GM18502 (cell line): Measurements from ENCODE around the gene SCAMP2.
A peak's percentile ranks its signal among the peaks of the same experiment; 100 is the strongest.

Experiments
- ATAC-seq: cut with Tn5 transposase; IDR thresholded peaks from one replicate; pipeline ENCODE4 v1.9.1; 2021; ENCODE audit warnings: mild to moderate bottlenecking; ENCODE audit not compliant: unreplicated experiment, poor library complexity

The SCAMP2 gene

GRCh38 chr15:74824976-74825375 lies 48.2 kb downstream of the SCAMP2 start:
- no peak for ATAC-seq

- no peak for ATAC-seq
These were observed 49.8 kb downstream of the SCAMP2 start for GRCh38 chr15:74823324-74823723.

- ATAC-seq: no peak
These were observed 50.9 kb downstream of the SCAMP2 start for GRCh38 chr15:74822233-74822632.

DNA sequence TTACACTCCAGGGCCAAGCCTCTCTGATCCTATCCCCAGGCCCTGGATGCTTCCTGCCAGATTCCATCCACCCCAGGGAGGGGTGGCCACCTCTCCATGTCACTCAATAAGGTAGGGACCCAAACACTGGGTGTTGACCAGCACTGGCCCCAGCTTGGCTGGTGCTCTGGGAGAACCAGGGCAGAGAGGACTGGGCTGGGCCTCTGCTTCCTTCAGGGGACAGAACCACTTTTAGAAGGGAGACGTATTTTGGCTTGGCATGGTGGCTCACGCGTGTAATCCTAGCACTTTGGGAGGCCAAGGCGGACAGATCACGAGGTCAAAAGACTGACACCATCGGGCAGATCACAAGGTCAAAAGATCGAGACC lies 51.4 kb downstream of the SCAMP2 start:
- no peak for ATAC-seq

GRCh38 chr15:74821091-74821789 lies 51.9 kb downstream of the SCAMP2 start:
- peak; percentile 68 for ATAC-seq

DNA sequence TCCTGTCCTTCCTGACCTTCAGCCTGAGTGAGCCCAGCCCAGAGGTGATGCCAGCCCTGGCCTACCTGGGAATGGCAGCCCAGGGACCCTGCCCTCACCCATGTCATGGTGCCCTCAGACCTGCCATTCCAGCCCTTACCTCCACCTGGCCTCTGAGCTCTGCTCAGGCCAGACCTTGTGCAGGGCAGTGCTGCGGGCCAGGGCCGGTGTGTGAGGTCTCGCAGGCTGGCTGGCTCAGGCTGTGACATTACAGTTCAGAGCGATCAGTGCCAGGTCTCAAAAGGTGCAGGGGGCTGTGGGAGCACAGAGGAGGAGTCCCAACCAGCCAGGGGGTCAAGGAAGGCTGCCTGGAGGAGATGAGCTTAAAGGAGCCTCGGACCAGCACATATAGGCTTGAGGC lies 53.1 kb downstream of the SCAMP2 start:
- no peak for ATAC-seq

DNA sequence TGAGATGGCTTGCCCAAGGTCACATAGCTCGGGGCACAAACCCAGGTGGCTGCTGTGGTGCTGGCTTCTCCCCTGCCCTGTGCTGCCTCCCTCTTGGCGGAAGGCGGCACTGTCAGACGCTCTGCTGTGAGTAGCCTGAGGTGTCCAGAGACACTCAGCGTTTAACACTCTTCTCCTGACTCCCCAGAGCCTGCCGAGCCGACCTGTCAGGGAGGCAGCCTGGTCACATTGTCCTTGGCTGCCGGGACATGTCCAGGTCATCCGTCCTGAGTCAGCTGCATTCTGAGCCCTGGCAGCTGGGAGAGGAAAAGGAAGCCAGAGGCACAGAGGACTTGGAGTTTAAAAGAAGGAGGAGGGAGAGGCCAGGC lies 55.8 kb downstream of the SCAMP2 start:
- no peak for ATAC-seq

GRCh38 chr15:74816624-74817369 lies 56.4 kb downstream of the SCAMP2 start:
- no peak for ATAC-seq

- ATAC-seq: no peak
These were observed 57.2 kb downstream of the SCAMP2 start for GRCh38 chr15:74815961-74816360.

DNA sequence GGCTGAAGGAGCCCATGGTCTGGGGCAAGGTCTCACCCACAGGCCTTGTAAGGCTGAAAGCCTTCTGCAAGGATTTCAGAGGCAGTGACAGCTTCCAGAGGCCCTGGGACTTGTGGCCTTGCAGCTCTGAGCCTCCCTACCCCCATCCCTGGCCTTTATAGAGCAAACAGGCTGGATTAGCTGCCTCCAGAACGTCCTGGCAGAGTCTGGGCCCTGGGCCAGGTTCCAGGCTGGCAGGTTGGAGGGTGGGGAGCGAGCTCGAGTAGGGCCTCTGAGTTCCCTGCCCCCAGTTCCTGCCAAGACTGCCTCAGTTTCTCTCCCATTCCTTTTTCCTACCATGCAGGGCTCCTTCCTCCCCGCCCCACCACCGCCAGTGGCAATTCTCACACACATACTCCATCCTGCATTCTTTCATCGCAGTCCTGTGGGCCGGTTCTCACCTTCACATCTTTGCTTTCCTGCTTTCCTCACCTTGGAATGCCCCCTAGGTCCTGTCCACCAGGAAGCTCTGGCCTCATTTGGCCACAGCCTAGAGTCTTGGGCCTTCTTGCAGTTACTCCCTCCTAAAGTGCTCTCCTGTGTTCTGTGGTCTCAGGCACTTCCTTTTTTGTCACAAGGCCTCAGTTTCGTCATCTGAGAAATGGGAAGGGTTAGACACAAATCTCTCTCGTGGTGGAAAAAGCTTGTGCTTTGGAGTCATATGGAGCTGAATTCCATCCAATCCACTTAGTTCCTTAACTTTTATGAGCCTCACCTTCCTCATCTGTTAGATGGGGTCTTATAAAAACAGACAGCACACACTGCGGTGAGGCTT lies 57.8 kb downstream of the SCAMP2 start:
- ATAC-seq: no peak

DNA sequence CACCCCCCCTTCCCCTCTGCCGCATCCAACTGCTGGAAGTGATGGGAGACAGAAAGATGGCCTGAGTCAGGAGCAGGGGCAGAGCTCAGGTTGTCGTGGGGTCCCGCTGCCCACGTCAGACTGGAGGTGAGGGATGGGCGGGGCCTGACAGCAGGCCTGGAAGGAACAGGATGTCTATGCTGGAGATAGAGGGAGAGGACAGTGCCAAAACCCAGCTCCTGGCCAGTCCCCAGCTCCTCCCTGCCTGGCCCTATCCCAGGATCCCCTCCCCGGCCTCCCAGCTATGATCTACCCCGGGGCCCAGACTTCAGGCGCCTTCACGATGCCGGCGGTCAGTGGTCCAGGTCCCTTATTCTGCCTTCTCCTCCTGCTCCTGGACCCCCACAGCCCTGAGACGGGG lies 60.6 kb downstream of the SCAMP2 start, which contains the start of gene LMAN1L:
LMAN1L (plus strand) TSS at position 303 of the 400 bp plus-strand sequence; CDS start at position 323, 20 bp downstream.
- no peak for ATAC-seq

- no peak for ATAC-seq
These were observed 63.2 kb downstream of the SCAMP2 start for GRCh38 chr15:74809956-74810355.

- ATAC-seq: no peak
These were observed 63.9 kb downstream of the SCAMP2 start for GRCh38 chr15:74809242-74809641.

- ATAC-seq: no peak
These were observed 64.3 kb downstream of the SCAMP2 start for GRCh38 chr15:74808840-74809229.

GRCh38 chr15:74808078-74808839 lies 64.9 kb downstream of the SCAMP2 start:
- no peak for ATAC-seq

DNA sequence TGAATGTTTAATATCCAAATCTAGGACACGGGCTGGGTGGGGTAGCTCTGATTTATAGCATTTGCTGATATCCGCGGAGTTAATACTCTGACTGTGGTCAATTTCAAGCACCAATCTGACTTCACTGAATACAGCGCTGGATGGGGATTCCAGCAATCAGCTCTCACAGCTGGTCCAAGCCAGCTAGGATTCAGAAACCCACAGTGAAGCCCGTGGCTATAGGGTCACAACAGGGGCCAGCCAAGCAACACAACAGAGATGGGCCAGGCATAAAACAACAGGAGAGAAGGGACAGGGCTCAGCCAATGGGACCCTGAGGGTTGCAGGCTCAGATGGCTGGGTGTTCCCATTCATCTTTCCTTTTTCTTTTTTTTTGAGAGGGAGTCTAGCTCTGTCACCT lies 65.9 kb downstream of the SCAMP2 start:
- no peak for ATAC-seq

- ATAC-seq: no peak
These were observed 68.2 kb downstream of the SCAMP2 start for GRCh38 chr15:74804935-74805334.

DNA sequence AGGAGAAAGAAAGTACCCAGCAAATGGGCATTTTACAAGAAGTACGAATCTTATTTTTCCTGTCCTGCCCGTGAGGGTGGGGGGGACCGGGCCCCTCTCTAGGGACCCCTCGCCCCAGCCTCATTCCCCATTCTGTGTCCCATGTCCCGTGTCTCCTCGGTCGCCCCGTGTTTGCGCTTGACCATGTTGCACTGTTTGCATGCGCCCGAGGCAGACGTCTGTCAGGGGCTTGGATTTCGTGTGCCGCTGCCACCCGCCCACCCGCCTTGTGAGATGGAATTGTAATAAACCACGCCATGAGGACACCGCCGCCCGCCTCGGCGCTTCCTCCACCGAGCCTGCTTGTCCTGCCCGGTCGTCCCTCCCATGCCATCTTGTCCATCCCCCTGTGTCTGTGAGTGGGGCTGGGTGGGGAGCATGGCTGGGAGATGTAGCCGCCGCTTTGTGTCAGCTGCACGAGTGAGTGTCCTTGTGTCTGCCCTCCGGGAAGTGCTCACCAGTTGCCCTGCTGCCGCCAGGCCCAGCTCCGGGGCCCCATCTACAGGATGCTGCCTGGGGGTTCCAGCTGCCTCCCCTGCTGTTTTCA lies 70.2 kb downstream of the SCAMP2 start:
- ATAC-seq: no peak

DNA sequence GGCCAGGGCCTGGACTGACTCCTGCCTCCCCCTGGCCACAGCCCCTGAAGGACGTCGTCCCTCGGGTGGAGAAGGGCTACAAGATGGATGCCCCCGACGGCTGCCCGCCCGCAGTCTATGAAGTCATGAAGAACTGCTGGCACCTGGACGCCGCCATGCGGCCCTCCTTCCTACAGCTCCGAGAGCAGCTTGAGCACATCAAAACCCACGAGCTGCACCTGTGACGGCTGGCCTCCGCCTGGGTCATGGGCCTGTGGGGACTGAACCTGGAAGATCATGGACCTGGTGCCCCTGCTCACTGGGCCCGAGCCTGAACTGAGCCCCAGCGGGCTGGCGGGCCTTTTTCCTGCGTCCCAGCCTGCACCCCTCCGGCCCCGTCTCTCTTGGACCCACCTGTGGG lies 70.9 kb downstream of the SCAMP2 start:
- no peak for ATAC-seq
